Activated CD8-positive, alpha-beta T cell treated with anti-CD3 and anti-CD28 coated beads for 36 hours (primary cell): ENCODE results near the gene STK32C. TPM values are rescaled to one million over a fixed set of nuclear protein-coding genes. Genes with fewer than 3 reads are reported as not detected.

ENCODE experiments used
- ATAC-seq: fragments of 200-7000 bp; cut with Tn5 transposase; one replicate; pipeline ENCODE4 v1.10.0; 2021; ENCODE audit warnings: mild to moderate bottlenecking, moderate library complexity
- CTCF ChIA-PET: fragments of 350-600 bp; sonication (Branson Sonifier 250); formaldehyde crosslinking; loops from one replicate; lab custom pipeline; 2021; ENCODE audit warnings: antibody characterized with exemption; lab: Charles Lee
- POLR2A ChIA-PET: fragments of 350-600 bp; sonication (Branson Sonifier 250); formaldehyde crosslinking; loops from one replicate; lab custom pipeline; 2021; ENCODE audit warnings: antibody characterized with exemption; lab: Charles Lee
- DNase-seq: peaks from one replicate; pipeline ENCODE4 v3.0.0-alpha.2; 2020
- H3K27ac Mint-ChIP-seq: one replicate; pipeline ENCODE4 v1.8.0; 2021; ENCODE audit warnings: mild to moderate bottlenecking, mixed read lengths
- H3K27me3 Mint-ChIP-seq: one replicate; pipeline ENCODE4 v1.8.0; 2021; ENCODE audit warnings: mixed read lengths
- H3K36me3 Mint-ChIP-seq: one replicate; pipeline ENCODE4 v1.8.0; 2021; ENCODE audit warnings: low read depth, mixed read lengths
- H3K4me1 Mint-ChIP-seq: one replicate; pipeline ENCODE4 v1.8.0; 2021; ENCODE audit warnings: low read depth, mixed read lengths
- H3K4me3 Mint-ChIP-seq: one replicate; pipeline ENCODE4 v1.8.0; 2021; ENCODE audit warnings: mild to moderate bottlenecking, moderate library complexity, mixed read lengths
- H3K9me3 Mint-ChIP-seq: one replicate; pipeline ENCODE4 v1.8.0; 2021; ENCODE audit warnings: mixed read lengths
- CTCF ChIP-seq: fragments of 200-600 bp; IDR thresholded peaks from one replicate; pipeline ENCODE4 v1.8.0; 2022; ENCODE audit warnings: antibody characterized with exemption, mild to moderate bottlenecking
- intact Hi-C: fragments of 100-400 bp; cut with micrococcal nuclease; formaldehyde crosslinking; loops from one replicate; pipeline ENCODE4 v1.10.0; 2022
- total RNA-seq, 2 experiments: library from RNA; stranded (reverse); gene quantifications; one replicate each; pipeline ENCODE4 v1.2.3, GENCODE V29; 2021

Gene STK32C
- total RNA-seq, 2 experiments from 2014 or later = 29.3 to 31.4 TPM

GRCh38 chr10:132204781-132205473 is 102.8 kb downstream of the STK32C start:
- no peaks in the 10 kb centered on the region for H3K4me1 Mint-ChIP-seq
- no peaks in the 10 kb centered on the region for H3K9me3 Mint-ChIP-seq
- H3K4me3 Mint-ChIP-seq = no peak overlapping the region
- no peak overlapping the region for H3K27ac Mint-ChIP-seq
- intact Hi-C loops = no loop called here
- ChIA-PET POLR2A (interaction anchor here (1.1 kb wide), 1 partner anchor 8 kb away, joined by 3 read pairs; no protein-coding TSS in a partner anchor), CTCF (no interaction called here)
- no peak for DNase-seq
- no peaks in the 10 kb centered on the region for H3K36me3 Mint-ChIP-seq
- no peaks in the 10 kb centered on the region for H3K27me3 Mint-ChIP-seq
- no peak for ATAC-seq
- TF ChIP-seq CTCF = no peak

- H3K27ac Mint-ChIP-seq = no peak overlapping the region
- no peaks in the 10 kb centered on the region for H3K27me3 Mint-ChIP-seq
- no peak for TF ChIP-seq CTCF
- H3K4me3 Mint-ChIP-seq = no peak overlapping the region
- no peak for ATAC-seq
- no peak for DNase-seq
- ChIA-PET POLR2A (no interaction called here), CTCF (no interaction called here)
- H3K9me3 Mint-ChIP-seq = no peaks in the 10 kb centered on the region
- H3K36me3 Mint-ChIP-seq = no peaks in the 10 kb centered on the region
- no peaks in the 10 kb centered on the region for H3K4me1 Mint-ChIP-seq
- intact Hi-C loops = no loop called here
These were observed 103.5 kb downstream of the STK32C start for GRCh38 chr10:132204078-132204780.

GRCh38 chr10:132203256-132204077 is 104.3 kb downstream of the STK32C start:
- Mint-ChIP-seq H3K27ac (no peak overlapping the region), H3K4me3 (no peak overlapping the region), H3K9me3 (no peaks in the 10 kb centered on the region), H3K36me3 (no peaks in the 10 kb centered on the region), H3K27me3 (no peaks in the 10 kb centered on the region), H3K4me1 (no peaks in the 10 kb centered on the region)
- CTCF ChIA-PET = no interaction called here
- TF ChIP-seq CTCF = no peak
- DNase-seq (no peak), ATAC-seq (no peak)
- POLR2A ChIA-PET = no interaction called here
- intact Hi-C loops = no loop called here

- H3K9me3 Mint-ChIP-seq = no peaks in the 10 kb centered on the region
- POLR2A ChIA-PET = no interaction called here
- H3K27ac Mint-ChIP-seq = no peak overlapping the region
These were observed 105.4 kb downstream of the STK32C start for GRCh38 chr10:132202070-132202970.

More at GRCh38 chr10:132202070-132202970, 105.4 kb downstream of the STK32C start:
- Mint-ChIP-seq H3K27me3 (no peaks in the 10 kb centered on the region), H3K4me1 (no peaks in the 10 kb centered on the region), H3K4me3 (no peak overlapping the region), H3K36me3 (no peaks in the 10 kb centered on the region)
- DNase-seq (no peak), ATAC-seq (no peak)
- CTCF ChIA-PET = interaction anchor here (1.4 kb wide), 1 partner anchor 10 kb away, joined by 3 read pairs; no protein-coding TSS in a partner anchor
- no peak for TF ChIP-seq CTCF
- intact Hi-C loops = no loop called here
